ENCODE data around the gene RHCE. TPM values are rescaled to one million over a fixed set of nuclear protein-coding genes. Genes with fewer than 3 reads are reported as not detected.

Gene RHCE
- total and polyA plus RNA-seq, 9 of the 15 experiments (the other 6 are each of a cell fraction or from before 2014, with no cell fraction given), result 5.4 to 31.5 (median 12.6) TPM

GRCh38 chr1:25355841-25356395, 64.7 kb downstream of the RHCE start:
- H3K27ac ChIP-seq (ENCODE audit: extremely low read depth, low read depth, low read length), result peak overlapping the region; percentile 46
- peak; percentile 82 for ATAC-seq
- TF ChIP-seq HDGF (IDR thresholded peaks at IDR 0.05), result 0 out of 2 replicates have a peak, but pooled peaks have one; percentile 72
- TF ChIP-seq ZKSCAN1 (IDR thresholded peaks at IDR 0.05; ENCODE audit: low read depth, low read length), result no peak
- no peak; the same call in 1 of the 2 replicates for TF ChIP-seq BACH1 (tag; IDR thresholded peaks at IDR 0.05)
- TF ChIP-seq HLTF (IDR thresholded peaks at IDR 0.05), result no peak
- TF ChIP-seq KLF6 (CRISPR knock-in tag; IDR thresholded peaks at IDR 0.05; ENCODE audit: borderline replicate concordance), result no peak
- no peak for TF ChIP-seq ZNF436 (CRISPR knock-in tag; IDR thresholded peaks at IDR 0.05)
- TF ChIP-seq CSDE1 (IDR thresholded peaks at IDR 0.05), result no peak
- no peak for TF ChIP-seq ZBTB11 (CRISPR knock-in tag; IDR thresholded peaks at IDR 0.05)
- no peak for TF ChIP-seq USF2 (CRISPR knock-in tag; IDR thresholded peaks at IDR 0.05)
- no peak for TF ChIP-seq POLR2A (conservative IDR thresholded peaks at IDR 0.05)

More at GRCh38 chr1:25355841-25356395, 64.7 kb downstream of the RHCE start:
- Histone ChIP-seq H3K9me1 (ENCODE audit: control insufficient read depth, insufficient read depth, low read length) (peaks cover 5% of the 10 kb centered on the region), H3K9me3 (replicated peaks; ENCODE audit: control insufficient read depth, insufficient read depth, low read depth, low read length) (no peaks in the 10 kb centered on the region), H3K9ac (ENCODE audit: insufficient read depth in 1 of 2, low read depth in 2 of 2, low read length in 2 of 2) (peak overlapping the region in 1 of 2 experiments; percentile 79; a peak in 1 of 4 replicates), H2AFZ (ENCODE audit: low read depth, low read length) (no peak overlapping the region), H3K4me1 (replicated peaks in 1 of 2; ENCODE audit: control insufficient read depth in 2 of 2, insufficient read depth in 2 of 2, low read length in 2 of 2) (peaks cover 4 to 16% of the 10 kb centered on the region in 2 experiments; a peak in 4 of 5 replicates), H3K4me3 (no peak overlapping the region), H4K20me1 (replicated peaks; ENCODE audit: control insufficient read depth, insufficient read depth, low read length) (no peaks in the 10 kb centered on the region), H3K36me3 (ENCODE audit: control insufficient read depth, insufficient read depth, low read length) (peaks cover 69% of the 10 kb centered on the region), H3K4me2 (ENCODE audit: insufficient read depth, low read length) (peak overlapping the region; percentile 42), H3K27me3 (ENCODE audit: control insufficient read depth in 2 of 2, insufficient read depth in 2 of 2, low read length in 2 of 2) (no peaks in the 10 kb centered on the region), H3K79me2 (ENCODE audit: control insufficient read depth, insufficient read depth, low read length) (no peaks in the 10 kb centered on the region)
- WGBS (ENCODE audit: insufficient coverage, low coverage, missing lambda C conversion rate), result 10% methylated on average over 6 of the region's 6 CpGs
- FAIRE-seq (peak; percentile 62), DNase-seq (ENCODE audit: extremely low read depth in 1 of 4, low spot score in 3 of 4) (peak; percentile 28 to 66 (median 37))
- in situ Hi-C loops (cut with MboI), result no loop called here
- intact Hi-C loops (cut with micrococcal nuclease), result no loop called here
- BruUV-seq (replicated peaks), result no TSS peak
- ChIA-PET CTCF (ENCODE audit: low intra/inter-chr PET ratio) (no interaction called here), POLR2A (interaction anchor here (1.1 kb wide), 1 partner anchor 124 kb away, joined by 3 read pairs; the partner anchor contains the start of gene SYF2)

Data from K562 (cell line).